HG03108 (cell line): ENCODE results near the gene FHDC1.

Source experiments
- ATAC-seq: cut with Tn5 transposase; IDR thresholded peaks from one replicate; pipeline ENCODE4 v1.9.1; 2021; ENCODE audit warnings: moderate library complexity; ENCODE audit not compliant: unreplicated experiment

The FHDC1 gene

DNA sequence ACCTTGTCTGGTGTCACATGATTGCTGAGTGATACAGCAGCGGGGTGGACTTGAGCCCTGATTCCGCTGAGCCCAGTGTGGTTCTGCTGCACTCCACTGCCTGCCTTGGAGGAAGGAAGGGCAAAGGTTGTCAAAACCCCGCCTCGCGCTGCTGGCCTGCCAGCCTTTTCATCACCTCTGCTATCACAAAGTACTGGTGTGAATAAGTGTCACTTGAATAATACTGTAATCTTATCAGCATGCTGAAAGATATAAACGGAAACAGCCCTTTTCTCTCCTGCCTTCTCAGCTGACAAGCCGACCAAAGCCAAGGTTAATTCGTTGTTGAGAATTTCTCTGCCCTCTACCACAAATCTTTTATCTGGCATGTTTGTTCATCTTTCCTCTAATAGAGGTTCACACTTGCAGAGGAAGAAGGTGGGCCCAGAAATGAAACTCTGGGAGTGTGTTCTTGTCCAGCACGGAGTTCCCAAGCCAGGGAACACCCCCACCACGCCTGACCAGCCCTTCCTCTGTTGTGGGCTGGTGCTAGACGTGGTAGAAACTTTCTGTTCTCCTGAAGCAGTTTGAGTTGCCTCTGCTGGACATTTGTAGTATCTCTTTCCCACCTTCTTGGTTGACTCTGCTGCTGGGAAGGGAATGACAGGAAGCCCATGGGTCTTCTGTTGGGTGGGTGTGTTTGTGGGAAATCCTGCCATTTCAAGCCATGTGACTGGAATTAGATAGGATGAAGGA lies 21.5 kb downstream of the FHDC1 start:
- no peak for ATAC-seq

DNA sequence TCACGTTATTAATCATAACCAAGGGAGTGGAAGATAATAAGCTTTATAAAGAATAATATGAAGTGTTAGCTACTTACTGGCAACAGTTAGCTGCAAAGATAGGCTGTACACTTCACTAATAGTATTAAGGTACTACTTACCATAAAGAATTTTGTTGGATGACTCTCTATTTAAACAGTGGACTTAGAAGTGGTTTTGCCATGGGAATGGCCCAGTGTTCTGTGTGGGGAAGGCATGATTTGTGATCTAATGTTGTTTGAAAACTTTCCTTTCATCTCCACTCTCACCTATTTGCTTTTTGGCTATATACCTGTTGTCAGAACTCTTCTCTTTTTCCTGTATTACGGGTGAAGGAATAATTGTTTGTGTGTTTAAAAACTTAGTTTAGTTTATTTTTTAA lies 23.0 kb downstream of the FHDC1 start:
- ATAC-seq, result no peak

DNA sequence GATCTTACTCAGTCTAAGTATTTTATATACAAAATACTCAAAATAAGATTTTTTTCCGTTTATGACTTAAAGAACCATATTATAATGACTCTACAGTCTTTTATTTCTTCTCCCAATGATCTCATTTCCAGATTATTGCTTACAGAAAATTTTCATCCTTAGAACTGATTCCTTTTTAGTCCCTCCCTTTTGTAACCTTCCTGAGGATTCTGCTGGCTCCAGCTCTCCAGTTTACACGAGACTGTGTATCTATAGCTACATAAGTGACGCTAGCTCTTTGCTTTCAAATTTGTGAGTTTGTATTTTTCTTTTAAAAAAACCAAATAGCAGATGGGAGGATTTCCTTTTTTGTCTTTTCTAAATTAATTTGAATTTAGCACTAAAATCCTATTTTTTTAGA lies 24.0 kb downstream of the FHDC1 start:
- no peak for ATAC-seq

DNA sequence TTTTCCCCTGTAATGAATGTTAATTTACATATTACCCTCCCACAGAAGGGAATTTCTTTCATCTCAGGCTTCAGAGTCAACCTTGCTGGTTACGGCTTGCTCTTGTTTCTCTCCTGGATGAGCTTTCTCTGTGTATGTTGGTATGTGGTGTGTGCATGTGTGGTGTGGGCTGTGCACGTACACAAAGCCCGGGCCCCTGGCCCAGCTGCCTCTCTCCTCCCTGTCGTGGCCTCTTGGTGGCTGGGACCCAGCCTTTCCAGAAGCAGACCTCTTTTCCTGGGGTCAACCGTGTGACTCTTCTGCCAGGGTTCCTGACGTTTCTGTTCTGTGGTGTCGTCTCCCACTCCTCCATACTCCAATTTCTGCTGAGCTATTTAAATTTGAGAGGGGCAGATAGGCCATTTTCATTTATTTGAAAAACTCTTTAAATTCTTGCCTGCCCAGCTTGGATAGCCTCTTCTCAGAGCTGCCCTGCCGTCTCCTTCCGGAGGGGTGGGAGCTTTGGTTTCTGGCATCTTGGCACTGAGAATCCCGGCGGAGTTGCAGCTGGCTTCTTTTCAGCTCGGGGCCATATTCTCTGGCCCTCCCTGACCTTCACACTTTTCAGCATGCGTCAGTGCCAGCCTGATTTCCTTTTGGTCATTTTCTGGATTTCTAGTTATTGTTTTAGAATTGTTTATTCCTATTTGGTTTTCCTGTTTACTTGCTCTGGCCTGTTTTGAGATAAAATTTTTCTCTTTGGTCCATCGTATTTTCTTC lies 25.1 kb downstream of the FHDC1 start:
- ATAC-seq, result no peak

DNA sequence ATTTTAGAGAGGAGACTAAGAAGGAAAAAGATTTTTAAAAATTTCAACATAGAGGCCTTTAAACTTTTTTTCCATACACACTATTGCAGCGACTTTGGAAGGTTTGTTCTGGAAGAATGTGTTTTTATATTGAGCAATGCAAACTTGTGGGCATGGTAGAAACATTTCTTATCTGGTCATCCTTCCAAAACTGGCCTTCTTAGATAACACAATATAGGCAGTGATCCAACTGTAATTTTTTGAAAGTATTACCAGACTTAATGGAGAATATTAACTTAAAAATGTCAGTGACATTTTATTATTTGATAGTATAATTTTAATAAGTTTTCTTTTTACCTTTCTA lies 25.6 kb downstream of the FHDC1 start:
- ATAC-seq, result no peak

DNA sequence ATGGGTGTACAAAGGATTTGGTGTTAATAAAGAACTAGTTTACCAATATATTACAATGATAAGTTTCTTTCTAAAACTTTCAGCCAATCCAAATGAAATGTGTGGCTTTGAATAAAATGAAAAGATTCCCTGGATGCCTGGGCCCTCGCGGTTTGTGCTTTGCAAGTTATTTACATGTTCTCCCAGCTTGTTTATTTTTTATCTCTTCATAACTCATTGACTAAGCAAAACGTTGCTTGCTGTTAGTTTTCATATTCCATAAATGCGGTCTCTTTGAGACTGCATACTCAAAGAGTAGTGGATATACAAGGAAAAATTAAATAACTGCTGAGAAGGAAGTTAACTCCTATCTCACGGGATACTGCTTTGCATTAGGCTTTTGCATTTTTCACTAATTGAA lies 26.0 kb downstream of the FHDC1 start:
- no peak for ATAC-seq

DNA sequence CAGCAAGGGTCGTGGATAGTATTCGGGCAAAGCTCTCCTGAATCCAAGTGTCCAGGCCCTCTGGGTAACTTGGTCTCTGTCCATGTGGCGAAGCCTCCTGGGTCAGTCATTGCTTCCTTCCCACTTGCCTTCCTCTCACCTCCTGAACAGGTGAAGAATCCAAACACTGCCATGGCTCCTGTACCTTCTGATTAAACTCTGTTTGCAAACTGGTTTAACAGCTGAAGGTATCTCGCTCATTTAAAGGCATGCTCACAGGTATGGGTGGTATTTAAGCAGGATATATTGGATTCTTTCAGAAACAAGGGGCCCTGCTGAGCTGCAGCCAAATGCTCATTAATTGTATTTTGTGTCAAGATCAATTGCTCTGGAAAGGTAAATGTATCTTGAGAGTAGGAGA lies 28.2 kb downstream of the FHDC1 start:
- no peak for ATAC-seq

DNA sequence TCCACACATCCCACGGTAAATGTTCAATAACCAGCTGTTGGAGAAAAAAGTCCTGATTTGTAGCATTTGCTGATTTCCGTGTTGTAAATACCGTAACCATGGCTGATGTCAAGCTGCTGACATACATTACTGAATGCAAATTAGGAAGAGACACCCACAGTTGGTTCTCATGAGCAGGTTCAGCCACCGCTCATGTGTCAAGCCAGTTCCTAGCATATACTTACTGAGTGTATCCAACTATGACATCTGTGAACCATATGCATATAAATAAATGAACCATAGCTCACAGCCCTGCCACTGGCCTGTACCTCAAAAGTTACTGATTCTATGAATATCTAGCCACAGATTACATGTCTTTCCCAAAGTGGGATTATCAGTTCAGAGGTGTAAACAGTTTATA lies 29.5 kb downstream of the FHDC1 start:
- ATAC-seq, result peak; percentile 87

DNA sequence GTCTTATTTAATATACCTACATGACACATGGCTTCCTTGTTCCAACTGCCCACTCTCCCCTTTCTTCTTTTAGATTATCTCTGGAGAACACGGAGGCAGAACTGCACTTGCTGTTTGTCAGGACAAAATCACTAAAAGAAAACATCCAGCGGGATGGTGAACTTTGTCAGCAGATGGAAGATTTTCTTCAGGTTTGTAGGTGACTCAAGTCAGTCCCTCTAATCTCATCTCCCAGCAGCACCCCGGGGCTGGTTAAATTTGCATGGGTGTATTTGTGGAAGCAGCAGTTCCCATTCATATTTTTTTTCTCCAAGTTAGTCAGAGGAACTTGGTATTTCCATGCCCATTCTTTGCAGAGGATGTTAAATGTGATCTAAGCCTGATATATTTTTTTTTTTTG lies 31.8 kb downstream of the FHDC1 start:
- ATAC-seq, result no peak

DNA sequence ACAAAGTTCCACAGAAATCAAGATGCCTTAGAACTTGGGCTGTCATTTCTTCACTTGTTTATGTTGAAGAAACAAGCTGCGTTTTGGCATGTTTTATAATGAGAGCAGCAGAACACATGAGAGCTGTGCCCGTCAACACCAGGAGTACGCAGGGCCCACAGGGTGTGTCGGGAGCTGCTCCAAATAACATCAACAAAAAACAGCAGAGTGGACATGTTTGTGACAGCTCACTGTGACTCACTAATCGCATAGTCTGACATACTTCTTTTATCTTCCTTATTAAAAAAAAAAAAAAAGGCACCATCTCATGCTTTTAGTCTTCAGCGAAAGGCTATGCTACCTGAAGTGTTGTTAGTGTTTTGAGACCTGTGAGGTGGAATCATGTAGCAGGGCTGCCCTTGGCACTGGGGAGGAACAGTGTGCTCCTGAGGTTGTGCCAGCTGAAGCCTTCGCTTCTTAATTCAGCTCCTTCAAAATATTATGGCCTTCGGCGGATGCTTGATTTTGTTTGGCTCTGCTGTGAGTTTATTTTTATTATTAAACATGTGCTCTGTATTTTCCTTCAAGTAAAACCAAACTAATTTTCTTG lies 32.8 kb downstream of the FHDC1 start:
- no peak for ATAC-seq

DNA sequence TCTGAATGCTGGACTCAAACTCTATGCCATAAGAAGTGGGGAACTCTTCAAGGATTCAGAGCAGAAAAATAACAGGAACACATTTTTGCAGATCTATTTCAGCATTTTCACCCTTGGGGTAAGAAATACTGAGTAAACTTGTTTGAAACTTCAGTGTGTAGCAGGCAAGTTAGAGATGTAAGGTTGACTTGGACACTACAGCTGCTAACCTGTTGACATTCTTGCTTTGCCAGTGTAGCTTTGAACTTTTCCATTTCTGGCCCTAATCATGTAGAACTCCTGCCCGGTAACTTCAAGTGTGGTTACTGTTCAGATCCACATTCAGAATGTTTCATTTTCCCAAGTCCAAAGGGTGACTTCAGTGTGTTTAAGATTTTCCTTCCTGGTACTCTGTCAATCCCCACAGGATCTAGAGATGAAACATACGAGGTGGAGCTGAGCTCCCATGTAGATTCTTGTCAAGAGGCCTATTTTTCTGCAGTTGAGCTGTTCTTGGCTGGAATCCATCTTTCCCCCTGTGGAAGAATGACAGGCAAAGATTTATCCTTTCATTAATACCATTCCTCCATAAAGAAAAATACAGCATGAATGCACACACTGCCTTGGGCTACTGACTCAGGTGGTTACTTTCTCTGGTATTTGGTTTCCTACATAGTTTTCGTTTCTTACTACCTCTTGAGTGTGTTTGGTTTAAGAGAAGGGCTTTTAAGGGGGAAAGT lies 34.1 kb downstream of the FHDC1 start:
- no peak for ATAC-seq

DNA sequence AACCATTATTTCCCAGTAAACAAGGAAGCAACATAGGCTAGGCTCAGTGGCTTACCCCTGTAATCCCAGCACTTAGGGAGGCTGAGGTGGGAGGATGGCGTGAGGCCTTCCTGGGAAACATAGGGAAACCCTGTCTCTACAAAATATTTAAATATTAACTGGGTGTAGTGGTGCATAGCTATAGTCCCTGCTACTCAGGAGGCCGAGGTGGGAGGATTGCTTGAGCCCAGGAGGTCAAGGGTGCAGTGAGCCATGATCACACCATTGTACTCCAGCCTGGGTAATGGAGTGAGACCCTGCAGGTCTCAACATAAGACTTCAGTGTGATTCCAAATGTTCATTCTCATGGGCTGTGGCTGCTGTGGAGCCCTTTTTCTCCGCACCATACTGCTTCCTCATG lies 34.9 kb downstream of the FHDC1 start:
- no peak for ATAC-seq

DNA sequence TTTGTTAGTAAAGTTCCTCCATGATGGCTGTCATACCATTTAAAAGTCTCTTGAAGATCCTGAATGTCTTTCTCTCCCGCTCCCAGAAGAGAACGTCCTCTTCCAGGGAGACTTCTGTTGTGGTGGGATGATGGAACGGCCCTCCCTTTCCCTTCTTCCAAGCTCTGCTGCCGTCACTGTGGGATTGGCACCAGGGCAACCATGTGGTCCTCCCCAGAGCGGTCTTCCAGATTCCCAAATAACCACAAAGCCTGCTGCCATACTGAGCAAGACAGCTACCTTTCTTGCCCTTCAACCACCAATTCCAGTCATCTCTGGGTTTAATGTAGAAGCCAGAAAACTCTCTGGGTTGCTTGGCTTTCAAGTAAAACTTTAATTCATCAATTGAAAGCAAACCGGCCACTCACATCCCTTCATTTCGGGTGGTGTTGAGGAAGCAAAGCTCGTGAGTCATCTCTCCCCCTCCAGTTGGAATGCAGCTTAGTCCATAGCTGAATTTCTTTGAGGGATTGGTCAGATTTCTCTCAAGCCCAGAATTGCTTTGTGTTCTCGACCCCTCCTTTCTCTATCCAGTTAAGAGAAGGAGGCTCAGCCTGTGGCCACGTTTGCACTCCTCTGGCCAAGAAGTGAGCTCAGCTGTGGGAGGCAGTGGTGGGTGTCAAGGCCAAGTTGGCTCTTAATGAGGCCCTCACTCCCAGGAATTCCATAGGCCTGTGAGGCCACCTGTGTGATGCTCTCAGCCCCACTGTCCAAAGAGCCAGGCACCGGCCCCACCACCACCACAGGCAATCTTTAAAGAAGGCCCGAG lies 36.9 kb downstream of the FHDC1 start:
- ATAC-seq, result no peak

DNA sequence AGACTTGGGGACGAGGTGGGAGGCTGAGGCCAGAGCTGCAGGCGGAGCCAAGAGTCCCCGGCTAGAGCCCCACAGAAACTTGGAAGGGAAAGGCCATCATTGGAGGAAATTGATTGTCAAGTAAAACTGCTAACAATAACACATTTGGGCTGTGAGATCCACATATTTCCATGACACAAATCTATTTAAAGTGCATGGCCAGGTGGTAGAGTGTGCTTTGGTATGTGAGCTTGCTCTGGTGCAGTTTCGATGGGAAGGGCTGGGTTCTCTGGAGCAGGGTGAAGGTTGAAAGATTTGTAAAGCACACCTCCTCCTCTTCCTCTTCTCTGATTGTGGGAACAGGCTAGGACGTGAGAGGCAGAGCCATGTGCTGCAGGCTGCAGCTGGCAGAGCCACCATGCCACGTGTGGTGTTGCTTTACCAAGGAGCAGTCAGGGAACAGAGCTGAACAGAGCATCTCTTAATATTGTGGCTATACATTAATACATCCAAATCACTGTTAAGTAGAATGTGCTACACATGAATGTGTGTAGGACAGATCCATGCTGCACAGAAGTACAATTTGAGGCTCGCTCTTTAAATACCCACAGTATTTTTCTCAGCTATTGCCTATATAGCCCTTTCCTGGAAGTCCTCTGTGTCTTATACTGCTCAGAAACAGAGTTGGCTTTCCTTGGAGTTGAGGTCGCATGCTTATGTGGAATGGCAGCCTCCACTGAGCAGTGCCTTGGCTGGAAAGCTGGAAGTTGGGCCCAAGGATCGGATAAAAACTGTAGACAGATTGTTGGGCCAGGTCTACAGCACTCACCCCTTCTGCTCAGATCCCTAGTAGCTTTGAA lies 37.7 kb downstream of the FHDC1 start:
- ATAC-seq, result no peak

DNA sequence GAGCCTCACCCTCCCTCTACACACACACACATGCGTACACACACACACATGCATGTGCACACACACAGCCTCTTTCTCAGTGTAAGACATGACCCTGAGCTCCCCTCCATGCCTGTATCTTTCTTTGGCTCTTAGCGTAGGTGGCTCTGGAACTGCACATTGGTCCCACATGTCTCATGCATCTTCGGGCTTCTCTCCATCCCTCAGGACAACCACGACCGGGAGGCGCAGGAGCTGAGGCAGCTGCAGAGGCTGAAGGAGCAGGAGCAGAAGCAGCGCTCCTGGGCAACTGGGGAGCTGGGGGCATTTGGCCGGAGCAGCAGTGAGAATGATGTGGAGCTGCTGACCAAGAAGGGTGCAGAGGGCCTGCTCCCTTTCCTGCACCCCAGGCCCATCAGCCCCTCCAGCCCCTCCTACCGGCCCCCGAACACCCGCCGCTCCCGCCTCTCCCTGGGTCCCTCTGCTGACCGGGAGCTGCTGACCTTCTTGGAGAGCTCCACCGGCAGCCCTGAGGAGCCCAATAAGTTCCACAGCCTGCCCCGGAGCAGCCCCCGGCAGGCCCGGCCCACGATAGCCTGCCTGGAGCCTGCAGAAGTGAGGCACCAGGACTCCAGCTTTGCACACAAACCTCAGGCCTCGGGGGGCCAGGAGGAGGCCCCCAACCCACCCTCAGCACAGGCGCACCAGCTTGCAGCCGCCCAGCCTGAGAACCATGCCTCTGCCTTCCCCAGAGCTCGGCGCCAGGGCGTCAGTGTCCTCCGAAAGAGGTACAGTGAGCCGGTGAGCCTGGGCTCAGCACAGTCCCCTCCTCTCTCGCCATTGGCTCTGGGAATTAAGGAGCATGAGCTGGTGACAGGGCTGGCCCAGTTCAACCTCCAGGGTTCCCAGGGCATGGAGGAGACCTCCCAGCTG lies 38.6 kb downstream of the FHDC1 start:
- no peak for ATAC-seq

DNA sequence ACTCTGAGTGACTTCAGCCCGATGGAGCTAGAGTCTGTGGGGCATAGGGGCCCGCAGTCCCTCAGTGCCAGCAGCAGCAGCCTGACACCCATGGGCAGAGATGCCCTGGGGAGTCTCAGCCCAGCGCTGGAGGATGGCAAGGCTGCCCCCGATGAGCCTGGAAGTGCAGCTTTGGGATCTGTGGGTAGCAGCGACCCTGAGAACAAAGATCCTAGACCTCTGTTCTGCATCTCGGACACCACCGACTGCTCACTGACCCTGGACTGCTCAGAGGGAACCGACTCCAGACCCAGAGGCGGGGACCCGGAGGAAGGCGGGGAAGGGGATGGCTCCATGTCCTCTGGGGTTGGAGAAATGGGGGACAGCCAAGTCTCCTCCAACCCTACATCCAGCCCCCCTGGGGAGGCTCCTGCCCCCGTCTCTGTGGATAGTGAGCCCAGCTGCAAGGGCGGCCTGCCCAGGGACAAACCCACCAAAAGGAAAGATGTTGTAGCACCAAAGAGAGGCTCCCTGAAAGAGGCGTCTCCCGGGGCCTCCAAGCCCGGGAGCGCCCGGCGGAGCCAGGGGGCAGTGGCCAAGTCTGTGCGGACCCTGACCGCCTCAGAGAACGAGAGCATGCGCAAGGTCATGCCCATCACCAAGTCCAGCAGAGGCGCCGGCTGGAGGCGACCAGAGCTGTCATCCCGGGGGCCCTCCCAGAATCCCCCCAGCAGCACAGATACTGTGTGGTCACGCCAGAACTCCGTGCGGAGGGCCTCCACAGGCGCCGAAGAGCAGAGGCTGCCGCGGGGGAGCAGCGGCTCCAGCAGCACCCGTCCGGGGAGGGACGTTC lies 39.5 kb downstream of the FHDC1 start:
- ATAC-seq, result no peak

DNA sequence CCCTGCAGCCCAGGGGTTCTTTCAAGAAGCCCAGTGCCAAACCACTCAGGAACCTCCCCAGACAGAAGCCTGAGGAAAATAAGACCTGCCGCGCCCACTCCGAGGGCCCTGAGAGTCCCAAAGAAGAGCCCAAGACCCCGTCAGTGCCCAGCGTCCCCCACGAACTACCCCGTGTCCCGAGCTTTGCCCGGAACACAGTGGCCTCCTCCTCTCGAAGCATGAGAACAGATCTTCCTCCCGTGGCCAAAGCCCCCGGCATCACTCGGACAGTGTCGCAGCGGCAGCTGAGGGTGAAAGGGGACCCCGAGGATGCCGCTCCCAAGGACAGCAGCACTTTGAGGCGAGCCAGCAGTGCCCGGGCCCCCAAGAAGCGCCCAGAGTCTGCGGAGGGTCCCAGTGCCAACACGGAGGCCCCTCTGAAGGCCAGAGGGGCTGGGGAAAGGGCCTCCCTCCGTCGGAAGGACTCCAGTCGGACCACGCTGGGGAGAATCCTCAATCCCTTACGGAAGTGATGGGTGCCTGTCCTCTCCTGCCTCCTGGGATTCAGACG lies 40.2 kb downstream of the FHDC1 start:
- ATAC-seq, result no peak
